Measurements from ENCODE around the gene VOPP1.

VOPP1 gene

GRCh38 chr7:55520426-55521140, 51.7 kb downstream of the VOPP1 start:
- no peak for TF ChIP-seq YY1 (IDR thresholded peaks at IDR 0.05; ENCODE audit: insufficient read depth, insufficient read length)
- TF ChIP-seq SUZ12 (IDR thresholded peaks at IDR 0.05; ENCODE audit: extremely low read depth, insufficient read depth, insufficient read length), result no peak
- no peak for TF ChIP-seq ZNF274 (IDR thresholded peaks at IDR 0.05; ENCODE audit: low read depth, low read length)
- H3K4me1 ChIP-seq (ENCODE audit: insufficient read depth, insufficient read length), result peaks cover 9% of the 10 kb centered on the region
- no peak for DNase-seq (ENCODE audit: low read depth, low spot score)
- H3K9ac ChIP-seq (ENCODE audit: insufficient read length, low read depth), result no peak overlapping the region
- peaks cover 49% of the 10 kb centered on the region for H3K36me3 ChIP-seq (ENCODE audit: insufficient read depth, insufficient read length, low read length)
- no peak overlapping the region for H3K4me3 ChIP-seq (ENCODE audit: insufficient read length, low read depth)
- no peaks in the 10 kb centered on the region for H3K27me3 ChIP-seq (ENCODE audit: insufficient read depth, insufficient read length)
- no peaks in the 10 kb centered on the region for H3K9me3 ChIP-seq (ENCODE audit: insufficient read depth, low read length)

GRCh38 chr7:55518836-55519235, 53.5 kb downstream of the VOPP1 start:
- no peaks in the 10 kb centered on the region for H3K27me3 ChIP-seq (ENCODE audit: insufficient read depth, insufficient read length)
- no peaks in the 10 kb centered on the region for H3K9me3 ChIP-seq (ENCODE audit: insufficient read depth, low read length)
- TF ChIP-seq SUZ12 (IDR thresholded peaks at IDR 0.05; ENCODE audit: extremely low read depth, insufficient read depth, insufficient read length) (no peak), ZNF274 (IDR thresholded peaks at IDR 0.05; ENCODE audit: low read depth, low read length) (no peak), YY1 (IDR thresholded peaks at IDR 0.05; ENCODE audit: insufficient read depth, insufficient read length) (no peak)
- DNase-seq (ENCODE audit: low read depth, low spot score), result no peak
- no peak overlapping the region for H3K4me3 ChIP-seq (ENCODE audit: insufficient read length, low read depth)
- H3K9ac ChIP-seq (ENCODE audit: insufficient read length, low read depth), result no peak overlapping the region
- peaks cover 64% of the 10 kb centered on the region for H3K36me3 ChIP-seq (ENCODE audit: insufficient read depth, insufficient read length, low read length)
- H3K4me1 ChIP-seq (ENCODE audit: insufficient read depth, insufficient read length), result peaks cover 9% of the 10 kb centered on the region

GRCh38 chr7:55517936-55518689, 54.2 kb downstream of the VOPP1 start:
- H3K4me3 ChIP-seq (ENCODE audit: insufficient read length, low read depth), result no peak overlapping the region
- DNase-seq (ENCODE audit: low read depth, low spot score), result no peak
- H3K9ac ChIP-seq (ENCODE audit: insufficient read length, low read depth), result no peak overlapping the region
- TF ChIP-seq YY1 (IDR thresholded peaks at IDR 0.05; ENCODE audit: insufficient read depth, insufficient read length) (no peak), ZNF274 (IDR thresholded peaks at IDR 0.05; ENCODE audit: low read depth, low read length) (no peak), SUZ12 (IDR thresholded peaks at IDR 0.05; ENCODE audit: extremely low read depth, insufficient read depth, insufficient read length) (no peak)
- no peaks in the 10 kb centered on the region for H3K9me3 ChIP-seq (ENCODE audit: insufficient read depth, low read length)
- peaks cover 71% of the 10 kb centered on the region for H3K36me3 ChIP-seq (ENCODE audit: insufficient read depth, insufficient read length, low read length)
- no peaks in the 10 kb centered on the region for H3K27me3 ChIP-seq (ENCODE audit: insufficient read depth, insufficient read length)
- peaks cover 9% of the 10 kb centered on the region for H3K4me1 ChIP-seq (ENCODE audit: insufficient read depth, insufficient read length)

- DNase-seq (ENCODE audit: low read depth, low spot score), result no peak
- peaks cover 13% of the 10 kb centered on the region for H3K4me1 ChIP-seq (ENCODE audit: insufficient read depth, insufficient read length)
- no peaks in the 10 kb centered on the region for H3K9me3 ChIP-seq (ENCODE audit: insufficient read depth, low read length)
- no peak for TF ChIP-seq SUZ12 (IDR thresholded peaks at IDR 0.05; ENCODE audit: extremely low read depth, insufficient read depth, insufficient read length)
- no peak for TF ChIP-seq ZNF274 (IDR thresholded peaks at IDR 0.05; ENCODE audit: low read depth, low read length)
- no peak for TF ChIP-seq YY1 (IDR thresholded peaks at IDR 0.05; ENCODE audit: insufficient read depth, insufficient read length)
- peaks cover 77% of the 10 kb centered on the region for H3K36me3 ChIP-seq (ENCODE audit: insufficient read depth, insufficient read length, low read length)
- H3K27me3 ChIP-seq (ENCODE audit: insufficient read depth, insufficient read length), result no peaks in the 10 kb centered on the region
- no peak overlapping the region for H3K4me3 ChIP-seq (ENCODE audit: insufficient read length, low read depth)
- no peak overlapping the region for H3K9ac ChIP-seq (ENCODE audit: insufficient read length, low read depth)
Observed at GRCh38 chr7:55517191-55517633, 55.1 kb downstream of the VOPP1 start.

- DNase-seq (ENCODE audit: low read depth, low spot score), result no peak
- H3K36me3 ChIP-seq (ENCODE audit: insufficient read depth, insufficient read length, low read length), result peaks cover 77% of the 10 kb centered on the region
- H3K4me3 ChIP-seq (ENCODE audit: insufficient read length, low read depth), result no peak overlapping the region
- H3K27me3 ChIP-seq (ENCODE audit: insufficient read depth, insufficient read length), result no peaks in the 10 kb centered on the region
- no peak overlapping the region for H3K9ac ChIP-seq (ENCODE audit: insufficient read length, low read depth)
- TF ChIP-seq YY1 (IDR thresholded peaks at IDR 0.05; ENCODE audit: insufficient read depth, insufficient read length) (no peak), ZNF274 (IDR thresholded peaks at IDR 0.05; ENCODE audit: low read depth, low read length) (no peak), SUZ12 (IDR thresholded peaks at IDR 0.05; ENCODE audit: extremely low read depth, insufficient read depth, insufficient read length) (no peak)
- H3K9me3 ChIP-seq (ENCODE audit: insufficient read depth, low read length), result no peaks in the 10 kb centered on the region
- H3K4me1 ChIP-seq (ENCODE audit: insufficient read depth, insufficient read length), result peaks cover 7% of the 10 kb centered on the region
Observed at GRCh38 chr7:55516409-55516808, 55.9 kb downstream of the VOPP1 start.

- Histone ChIP-seq H3K27me3 (ENCODE audit: insufficient read depth, insufficient read length) (no peaks in the 10 kb centered on the region), H3K4me1 (ENCODE audit: insufficient read depth, insufficient read length) (peaks cover 5% of the 10 kb centered on the region), H3K9me3 (ENCODE audit: insufficient read depth, low read length) (no peaks in the 10 kb centered on the region), H3K4me3 (ENCODE audit: insufficient read length, low read depth) (no peak overlapping the region), H3K36me3 (ENCODE audit: insufficient read depth, insufficient read length, low read length) (peaks cover 80% of the 10 kb centered on the region), H3K9ac (ENCODE audit: insufficient read length, low read depth) (no peak overlapping the region)
- TF ChIP-seq ZNF274 (IDR thresholded peaks at IDR 0.05; ENCODE audit: low read depth, low read length), result no peak
- TF ChIP-seq SUZ12 (IDR thresholded peaks at IDR 0.05; ENCODE audit: extremely low read depth, insufficient read depth, insufficient read length), result no peak
- no peak for TF ChIP-seq YY1 (IDR thresholded peaks at IDR 0.05; ENCODE audit: insufficient read depth, insufficient read length)
- DNase-seq (ENCODE audit: low read depth, low spot score), result no peak
Observed at GRCh38 chr7:55515569-55516279, 56.6 kb downstream of the VOPP1 start.

Data from NT2/D1 (cell line).